Panc1 (cell line): ENCODE data around the gene OR7C2. TPM values are rescaled to one million over a fixed set of nuclear protein-coding genes. Genes with fewer than 3 reads are reported as not detected.

ENCODE experiments used
- ATAC-seq: fragments of 200-7000 bp; cut with Tn5 transposase; 2 replicates; pipeline ENCODE4 v1.9.1; 2020; ENCODE audit warnings: mild to moderate bottlenecking, moderate library complexity
- BruUV-seq: library from RNA; stranded (reverse); fragments of 400-500 nt; replicated peaks from 2 replicates; lab custom pipeline; 2021; lab: Mats Ljungman, UMichigan
- CTCF ChIA-PET: fragments of 300-600 bp; sonication (Branson Sonifier 250); formaldehyde crosslinking; loops from one replicate; lab custom pipeline; 2022; ENCODE audit warnings: antibody characterized with exemption; lab: Charles Lee
- POLR2A ChIA-PET: fragments of 300-600 bp; sonication (Branson Sonifier 250); formaldehyde crosslinking; loops from one replicate; lab custom pipeline; 2022; ENCODE audit warnings: antibody characterized with exemption; lab: Charles Lee
- DNase-seq: peaks from one replicate; pipeline ENCODE4 v3.0.0-alpha.2; 2010; ENCODE audit warnings: low read depth, low spot score
- H3K27ac ChIP-seq: 2 replicates; pipeline ENCODE4 v1.5.1; 2011; ENCODE audit warnings: mild to moderate bottlenecking, low read length, inconsistent platforms
- H3K27me3 ChIP-seq: fragments of 200-500 bp; sonication (Bioruptor generic); 2 replicates; pipeline ENCODE4 v1.6.0; 2014; ENCODE audit warnings: low read length, inconsistent platforms; ENCODE audit not compliant: control insufficient read depth, insufficient read depth
- H3K36me3 ChIP-seq: fragments of 200-500 bp; sonication (Bioruptor generic); 2 replicates; pipeline ENCODE4 v1.5.1; 2014; ENCODE audit warnings: inconsistent platforms, mild to moderate bottlenecking, low read length, moderate library complexity; ENCODE audit not compliant: control insufficient read depth, insufficient read depth
- H3K4me1 ChIP-seq: 2 replicates; pipeline ENCODE4 v1.5.1; 2011; ENCODE audit warnings: inconsistent platforms, mild to moderate bottlenecking, low read length, moderate library complexity; ENCODE audit not compliant: control insufficient read depth, insufficient read depth
- H3K4me3 ChIP-seq, 2 experiments: 2 replicates each; pipeline ENCODE4 v1.5.1; 2011 to 2012; ENCODE audit warnings: low read depth in 2 of 2, low read length in 2 of 2, mild to moderate bottlenecking in 2 of 2, inconsistent platforms in 1 of 2, moderate library complexity in 1 of 2
- H3K9me3 ChIP-seq: fragments of 200-500 bp; sonication (Bioruptor generic); 2 replicates; pipeline ENCODE4 v1.5.1; 2014; ENCODE audit warnings: low read depth, mild to moderate bottlenecking, inconsistent platforms, low read length, moderate library complexity; ENCODE audit not compliant: control insufficient read depth, insufficient read depth
- POLR2AphosphoS5 ChIP-seq: IDR thresholded peaks from 2 replicates; pipeline ENCODE4 v1.6.1; 2012; ENCODE audit warnings: mild to moderate bottlenecking, low read depth, low read length, moderate library complexity
- SIN3A ChIP-seq: IDR thresholded peaks from 2 replicates; pipeline ENCODE4 v1.6.1; 2012; ENCODE audit warnings: low read depth, mild to moderate bottlenecking, low read length, moderate library complexity, borderline replicate concordance; ENCODE audit not compliant: insufficient read depth
- TCF7L2 ChIP-seq: IDR thresholded peaks from 2 replicates; pipeline ENCODE4 v1.6.1; 2011; ENCODE audit warnings: mild to moderate bottlenecking, low read depth, low read length, inconsistent platforms
- in situ Hi-C: cut with HindIII; loops from 2 replicates; pipeline ENCODE4 v1.10.0; 2016; ENCODE audit warnings: low sequenced_read_pairs, low pct_unique_long_range_greater_than_20kb
- intact Hi-C: fragments of 100-400 bp; cut with micrococcal nuclease; formaldehyde crosslinking; loops from one replicate; pipeline ENCODE4 v1.10.0; 2022; ENCODE audit not compliant: unreplicated experiment
- total RNA-seq: library from RNA; stranded (reverse); gene quantifications from one replicate; pipeline ENCODE4 v1.2.1, GENCODE V29; 2021; ENCODE audit not compliant: unreplicated experiment
- TF ChIP-seq, protein P1 (sequence below): fragments of 450-650 bp; IDR thresholded peaks from 2 replicates; pipeline ENCODE4 v1.5.1; 2017; ENCODE audit warnings: mild to moderate bottlenecking
- TF ChIP-seq, protein P2 (sequence below), 2 experiments: IDR thresholded peaks; 2 replicates each; pipeline ENCODE4 v1.6.1; 2011 to 2012; ENCODE audit warnings: low read depth in 2 of 2, control low read depth in 1 of 2, low read length in 1 of 2, mild to moderate bottlenecking in 1 of 2, moderate library complexity in 1 of 2; ENCODE audit not compliant: insufficient read depth in 1 of 2

OR7C2 gene
- total RNA-seq, 1 experiment from 2014 or later = not detected

DNA sequence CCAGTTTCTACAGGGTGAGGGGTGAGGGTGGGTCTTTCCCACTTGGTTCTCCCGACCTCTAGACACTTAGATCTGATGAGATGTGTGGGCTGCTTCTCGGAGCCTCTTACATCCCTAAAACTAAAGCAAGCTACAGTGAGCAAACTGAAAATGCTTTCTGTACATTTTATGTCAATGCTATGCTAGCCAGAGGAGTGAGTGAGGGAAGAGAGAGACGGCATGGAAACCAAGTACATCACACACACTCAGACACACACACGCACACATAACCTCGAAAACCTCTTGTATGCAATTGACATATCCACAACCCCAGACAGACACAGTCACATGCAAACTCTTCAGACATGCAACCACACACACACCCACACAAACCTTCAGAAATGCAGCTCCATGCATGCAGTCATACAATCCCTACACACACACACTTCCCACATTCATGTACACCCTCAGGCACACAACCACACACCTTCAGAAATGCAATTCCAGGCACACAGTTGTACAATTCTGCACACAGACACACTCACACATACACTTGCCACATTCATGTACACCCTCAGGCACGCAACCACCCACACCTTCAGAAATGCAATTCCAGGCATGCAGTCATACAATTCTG, 37.0 kb downstream of the OR7C2 start:
- in situ Hi-C loops (no loop called here), intact Hi-C loops (no loop called here)
- no TSS peak for BruUV-seq
- Histone ChIP-seq H3K9me3 (no peaks in the 10 kb centered on the region), H3K27ac (no peak overlapping the region), H3K4me1 (no peaks in the 10 kb centered on the region), H3K27me3 (no peaks in the 10 kb centered on the region), H3K4me3 (no peak overlapping the region), H3K36me3 (no peaks in the 10 kb centered on the region)
- ATAC-seq (no peak), DNase-seq (no peak)
- TF ChIP-seq TCF7L2 (no peak), POLR2AphosphoS5 (no peak), SIN3A (no peak)
- TF ChIP-seq, protein P1, sequence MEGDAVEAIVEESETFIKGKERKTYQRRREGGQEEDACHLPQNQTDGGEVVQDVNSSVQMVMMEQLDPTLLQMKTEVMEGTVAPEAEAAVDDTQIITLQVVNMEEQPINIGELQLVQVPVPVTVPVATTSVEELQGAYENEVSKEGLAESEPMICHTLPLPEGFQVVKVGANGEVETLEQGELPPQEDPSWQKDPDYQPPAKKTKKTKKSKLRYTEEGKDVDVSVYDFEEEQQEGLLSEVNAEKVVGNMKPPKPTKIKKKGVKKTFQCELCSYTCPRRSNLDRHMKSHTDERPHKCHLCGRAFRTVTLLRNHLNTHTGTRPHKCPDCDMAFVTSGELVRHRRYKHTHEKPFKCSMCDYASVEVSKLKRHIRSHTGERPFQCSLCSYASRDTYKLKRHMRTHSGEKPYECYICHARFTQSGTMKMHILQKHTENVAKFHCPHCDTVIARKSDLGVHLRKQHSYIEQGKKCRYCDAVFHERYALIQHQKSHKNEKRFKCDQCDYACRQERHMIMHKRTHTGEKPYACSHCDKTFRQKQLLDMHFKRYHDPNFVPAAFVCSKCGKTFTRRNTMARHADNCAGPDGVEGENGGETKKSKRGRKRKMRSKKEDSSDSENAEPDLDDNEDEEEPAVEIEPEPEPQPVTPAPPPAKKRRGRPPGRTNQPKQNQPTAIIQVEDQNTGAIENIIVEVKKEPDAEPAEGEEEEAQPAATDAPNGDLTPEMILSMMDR = no peak
- TF ChIP-seq, protein P2, sequence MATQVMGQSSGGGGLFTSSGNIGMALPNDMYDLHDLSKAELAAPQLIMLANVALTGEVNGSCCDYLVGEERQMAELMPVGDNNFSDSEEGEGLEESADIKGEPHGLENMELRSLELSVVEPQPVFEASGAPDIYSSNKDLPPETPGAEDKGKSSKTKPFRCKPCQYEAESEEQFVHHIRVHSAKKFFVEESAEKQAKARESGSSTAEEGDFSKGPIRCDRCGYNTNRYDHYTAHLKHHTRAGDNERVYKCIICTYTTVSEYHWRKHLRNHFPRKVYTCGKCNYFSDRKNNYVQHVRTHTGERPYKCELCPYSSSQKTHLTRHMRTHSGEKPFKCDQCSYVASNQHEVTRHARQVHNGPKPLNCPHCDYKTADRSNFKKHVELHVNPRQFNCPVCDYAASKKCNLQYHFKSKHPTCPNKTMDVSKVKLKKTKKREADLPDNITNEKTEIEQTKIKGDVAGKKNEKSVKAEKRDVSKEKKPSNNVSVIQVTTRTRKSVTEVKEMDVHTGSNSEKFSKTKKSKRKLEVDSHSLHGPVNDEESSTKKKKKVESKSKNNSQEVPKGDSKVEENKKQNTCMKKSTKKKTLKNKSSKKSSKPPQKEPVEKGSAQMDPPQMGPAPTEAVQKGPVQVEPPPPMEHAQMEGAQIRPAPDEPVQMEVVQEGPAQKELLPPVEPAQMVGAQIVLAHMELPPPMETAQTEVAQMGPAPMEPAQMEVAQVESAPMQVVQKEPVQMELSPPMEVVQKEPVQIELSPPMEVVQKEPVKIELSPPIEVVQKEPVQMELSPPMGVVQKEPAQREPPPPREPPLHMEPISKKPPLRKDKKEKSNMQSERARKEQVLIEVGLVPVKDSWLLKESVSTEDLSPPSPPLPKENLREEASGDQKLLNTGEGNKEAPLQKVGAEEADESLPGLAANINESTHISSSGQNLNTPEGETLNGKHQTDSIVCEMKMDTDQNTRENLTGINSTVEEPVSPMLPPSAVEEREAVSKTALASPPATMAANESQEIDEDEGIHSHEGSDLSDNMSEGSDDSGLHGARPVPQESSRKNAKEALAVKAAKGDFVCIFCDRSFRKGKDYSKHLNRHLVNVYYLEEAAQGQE (IDR thresholded peaks at IDR 0.05; ENCODE audit: insufficient read depth in 1 of 2, low read depth in 2 of 2, low read length in 1 of 2) = no peak
- ChIA-PET POLR2A (no interaction called here), CTCF (no interaction called here)

DNA sequence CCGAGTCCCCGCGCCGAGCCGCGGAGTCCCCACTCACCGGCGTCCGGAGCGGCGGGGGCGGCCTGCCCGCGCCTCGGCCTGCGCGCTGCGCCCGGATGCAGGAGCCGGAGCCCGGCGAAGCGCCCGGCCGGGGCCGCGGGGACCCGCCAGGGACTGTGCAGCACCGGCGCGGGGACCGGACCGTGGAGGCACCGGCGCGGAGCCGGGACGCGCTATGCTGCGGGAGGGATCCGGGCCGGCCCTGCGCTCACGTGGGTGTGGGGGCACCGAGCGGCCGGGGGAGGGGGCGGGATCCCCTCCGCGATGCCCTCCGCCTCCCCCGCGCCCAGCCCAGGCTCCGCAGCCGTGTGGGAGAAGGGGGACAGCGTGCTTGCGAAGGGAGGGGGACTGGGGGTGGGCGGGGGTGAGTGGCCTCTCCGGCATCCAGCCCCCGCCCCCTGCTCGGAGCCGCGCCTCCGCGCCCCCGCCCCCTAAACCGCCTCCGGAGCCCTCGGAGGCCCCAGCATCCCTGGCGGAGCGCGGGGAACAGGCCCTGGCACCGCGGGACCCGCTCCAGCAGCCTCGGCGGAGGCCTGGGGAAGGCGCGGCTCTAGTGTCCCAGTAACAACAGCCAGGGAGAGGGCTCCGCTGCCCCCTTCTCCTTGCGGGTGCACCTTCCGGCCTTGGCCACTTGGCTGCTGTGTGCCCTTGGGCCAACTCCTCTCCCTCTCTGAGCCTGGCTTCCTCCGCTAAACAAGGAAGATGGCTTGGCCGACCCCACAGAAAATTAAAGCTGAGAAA, 38.4 kb downstream of the OR7C2 start, which contains the start of gene SLC1A6:
Gene SLC1A6 (minus strand): TSS at position 389 of the 780 bp plus-strand sequence. CDS start 6,954 bp downstream, outside the sequence.
- ATAC-seq = no peak
- CTCF ChIA-PET = no interaction called here
- Histone ChIP-seq H3K4me1 (no peaks in the 10 kb centered on the region), H3K9me3 (no peaks in the 10 kb centered on the region), H3K27ac (no peak within 1 kb of the TSS), H3K36me3 (no peaks in the 10 kb centered on the region), H3K4me3 (no peak within 1 kb of the TSS), H3K27me3 (no peaks in the 10 kb centered on the region)
- DNase-seq = no peak
- intact Hi-C loops (no loop called here), in situ Hi-C loops (no loop called here)
- no peak for TF ChIP-seq POLR2AphosphoS5
- no peak for TF ChIP-seq TCF7L2
- TF ChIP-seq SIN3A = no peak
- TF ChIP-seq, protein P1 = no peak
- TF ChIP-seq, protein P2 (IDR thresholded peaks at IDR 0.05; ENCODE audit: insufficient read depth in 1 of 2, low read depth in 2 of 2, low read length in 1 of 2) = no peak
- POLR2A ChIA-PET = no interaction called here
- no TSS peak for BruUV-seq
